A673 (cell line): ENCODE results near the gene STAB2. TPM values are rescaled to one million over a fixed set of nuclear protein-coding genes. Genes with fewer than 3 reads are reported as not detected.

Experiments used
- BruUV-seq: library from RNA; stranded (reverse); fragments of 400-500 nt; replicated peaks from 2 replicates; lab custom pipeline; 2021; lab: Mats Ljungman, UMichigan
- CTCF ChIA-PET: fragments of 300-600 bp; sonication (Branson Sonifier 250); formaldehyde crosslinking; loops from one replicate; lab custom pipeline; 2022; ENCODE audit warnings: antibody characterized with exemption; lab: Charles Lee
- POLR2A ChIA-PET: fragments of 300-600 bp; sonication (Branson Sonifier 250); formaldehyde crosslinking; loops from one replicate; lab custom pipeline; 2022; ENCODE audit warnings: antibody characterized with exemption; ENCODE audit not compliant: low non-redundant PET; lab: Charles Lee
- DNase-seq: peaks from one replicate; pipeline ENCODE4 v3.0.0-alpha.2; 2015; ENCODE audit warnings: low spot score
- H3K27ac ChIP-seq: fragments of 200-600 bp; sonication (generic); 2 replicates; pipeline ENCODE4 v1.5.1; 2016; ENCODE audit warnings: mixed run types, low read depth, mild to moderate bottlenecking, mixed read lengths, antibody characterized with exemption, low read length; ENCODE audit not compliant: poor library complexity, severe bottlenecking
- H3K27me3 ChIP-seq: fragments of 200-600 bp; sonication (generic); replicated peaks from 2 replicates; pipeline ENCODE4 v1.6.1; 2017; ENCODE audit warnings: mixed run types, low read depth, mild to moderate bottlenecking, mixed read lengths, antibody characterized with exemption, low read length; ENCODE audit not compliant: insufficient read depth, poor library complexity
- H3K36me3 ChIP-seq: fragments of 200-600 bp; sonication (generic); 2 replicates; pipeline ENCODE4 v1.6.1; 2016; ENCODE audit warnings: mixed run types, mild to moderate bottlenecking, mixed read lengths, antibody characterized with exemption, low read length; ENCODE audit not compliant: insufficient read depth, poor library complexity, severe bottlenecking
- H3K4me1 ChIP-seq: fragments of 200-600 bp; sonication (generic); 2 replicates; pipeline ENCODE4 v1.6.1; 2017; ENCODE audit warnings: mixed run types, mild to moderate bottlenecking, mixed read lengths, antibody characterized with exemption, low read length; ENCODE audit not compliant: insufficient read depth, poor library complexity, severe bottlenecking
- H3K4me3 ChIP-seq: fragments of 200-600 bp; sonication (generic); 2 replicates; pipeline ENCODE4 v1.5.1; 2016; ENCODE audit warnings: low read depth, mixed run types, mild to moderate bottlenecking, mixed read lengths, low read length; ENCODE audit not compliant: poor library complexity, severe bottlenecking
- H3K9me3 ChIP-seq: fragments of 200-600 bp; sonication (generic); 2 replicates; pipeline ENCODE4 v1.6.1; 2016; ENCODE audit warnings: mixed run types, low read depth, mild to moderate bottlenecking, mixed read lengths, antibody characterized with exemption, low read length; ENCODE audit not compliant: poor library complexity, severe bottlenecking
- CTCF ChIP-seq: fragments of 300-800, 200-600 bp; sonication (generic); conservative IDR thresholded peaks from 2 replicates; pipeline ENCODE4 v1.5.1; 2017; ENCODE audit warnings: low read depth, mild to moderate bottlenecking, antibody characterized with exemption, low read length, moderate library complexity, mixed read lengths
- EZH2 ChIP-seq: fragments of 200-600 bp; sonication (generic); IDR thresholded peaks from 2 replicates; pipeline ENCODE4 v1.6.1; 2017; ENCODE audit warnings: borderline replicate concordance, low read depth, mild to moderate bottlenecking, mixed read lengths, antibody characterized with exemption, low read length; ENCODE audit not compliant: poor library complexity, severe bottlenecking
- intact Hi-C: fragments of 100-400 bp; cut with micrococcal nuclease; formaldehyde crosslinking; loops from one replicate; pipeline ENCODE4 v1.10.0; 2022; ENCODE audit not compliant: unreplicated experiment
- total RNA-seq: library from RNA; stranded (reverse); gene quantifications from 2 replicates; pipeline ENCODE4 v1.2.3, GENCODE V29; 2021

The STAB2 gene
- total RNA-seq, 1 experiment from 2014 or later: not detected

- Histone ChIP-seq H3K4me3 (no peak overlapping the region), H3K27me3 (peaks cover 71% of the 10 kb centered on the region), H3K27ac (no peak overlapping the region), H3K9me3 (no peaks in the 10 kb centered on the region), H3K4me1 (no peaks in the 10 kb centered on the region), H3K36me3 (no peaks in the 10 kb centered on the region)
- intact Hi-C loops: no loop called here
- POLR2A ChIA-PET: no interaction called here
- TF ChIP-seq EZH2: no peak
- CTCF ChIA-PET: no interaction called here
- no peak for DNase-seq
- no TSS peak for BruUV-seq
These were observed 123.5 kb downstream of the STAB2 start for GRCh38 chr12:103710544-103710943.

GRCh38 chr12:103712216-103712615 is 125.1 kb downstream of the STAB2 start:
- TF ChIP-seq CTCF: no peak
- no peak for TF ChIP-seq EZH2
- Histone ChIP-seq H3K4me1 (no peaks in the 10 kb centered on the region), H3K27me3 (peaks cover 61% of the 10 kb centered on the region), H3K4me3 (no peak overlapping the region), H3K36me3 (no peaks in the 10 kb centered on the region), H3K27ac (no peak overlapping the region), H3K9me3 (no peaks in the 10 kb centered on the region)
- DNase-seq: no peak
- intact Hi-C loops: no loop called here
- BruUV-seq: no TSS peak
- ChIA-PET POLR2A (interaction anchor here (0.6 kb wide), 1 partner anchor 14 kb away, joined by 4 read pairs; no protein-coding TSS in a partner anchor), CTCF (no interaction called here)

- DNase-seq: no peak
- intact Hi-C loops: no loop called here
- POLR2A ChIA-PET: no interaction called here
- Histone ChIP-seq H3K4me1 (no peaks in the 10 kb centered on the region), H3K9me3 (no peaks in the 10 kb centered on the region), H3K4me3 (no peak overlapping the region), H3K36me3 (no peaks in the 10 kb centered on the region), H3K27ac (no peak overlapping the region), H3K27me3 (peaks cover 29% of the 10 kb centered on the region)
- CTCF ChIA-PET: no interaction called here
- BruUV-seq: no TSS peak
- TF ChIP-seq CTCF: no peak
- TF ChIP-seq EZH2: no peak
These were observed 128.4 kb downstream of the STAB2 start for GRCh38 chr12:103715494-103715893.
